Testis (tissue), 2 donors: ENCODE results near the gene GNAS-AS1.

Experiments used
- POLR2A ChIP-seq: fragments of 450-650 bp; IDR thresholded peaks from one replicate; pipeline ENCODE4 v1.6.1; 2017; ENCODE audit warnings: antibody characterized with exemption, mild to moderate bottlenecking, moderate library complexity
- TF ChIP-seq, protein P1 (sequence below), 3 experiments: fragments of 450-650 bp in 2 of 3; fragments of 200-600 bp in 1 of 3; sonication (generic) in 1 of 3; IDR thresholded peaks; one replicate each; pipeline ENCODE4 v1.5.1; 2016 to 2019; ENCODE audit warnings: antibody characterized with exemption in 3 of 3, mild to moderate bottlenecking in 2 of 3, moderate library complexity in 1 of 3

DNA sequence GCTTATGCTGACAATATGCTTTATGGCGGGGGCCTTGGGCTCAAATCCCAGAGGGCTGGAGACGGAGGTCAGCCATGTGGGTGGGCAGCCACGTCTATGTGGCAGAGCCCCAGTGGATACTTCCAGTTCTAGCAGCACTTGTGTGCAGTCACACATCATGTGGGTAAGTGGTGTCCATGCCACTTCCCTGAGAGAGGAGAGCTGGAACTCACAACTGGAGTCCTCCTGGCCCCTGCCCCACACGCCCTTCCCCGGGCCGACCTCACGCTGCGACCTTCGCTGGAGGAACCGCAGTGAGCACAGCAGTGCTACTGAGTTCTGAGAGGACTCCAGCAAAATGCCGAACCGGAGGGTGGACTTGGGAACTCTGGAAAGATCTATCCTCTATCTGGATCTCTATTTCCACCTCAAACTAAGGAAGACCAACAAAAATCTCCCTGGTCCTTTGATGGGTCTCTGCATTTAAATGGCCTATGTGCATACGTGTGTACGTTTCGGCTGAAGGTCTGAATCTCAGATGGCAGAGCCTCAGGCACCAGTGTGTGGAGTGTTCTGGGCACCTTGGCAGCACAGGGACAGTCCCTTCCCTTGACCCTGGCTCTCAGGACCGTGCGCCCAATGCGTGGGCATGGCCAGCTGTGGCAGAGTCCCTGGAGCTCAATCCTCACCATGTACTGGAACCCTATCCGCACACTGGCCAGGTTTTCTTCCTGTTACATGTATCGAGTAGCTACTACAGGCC is 55.4 kb downstream of the GNAS-AS1 start:
- TF ChIP-seq, protein P1, sequence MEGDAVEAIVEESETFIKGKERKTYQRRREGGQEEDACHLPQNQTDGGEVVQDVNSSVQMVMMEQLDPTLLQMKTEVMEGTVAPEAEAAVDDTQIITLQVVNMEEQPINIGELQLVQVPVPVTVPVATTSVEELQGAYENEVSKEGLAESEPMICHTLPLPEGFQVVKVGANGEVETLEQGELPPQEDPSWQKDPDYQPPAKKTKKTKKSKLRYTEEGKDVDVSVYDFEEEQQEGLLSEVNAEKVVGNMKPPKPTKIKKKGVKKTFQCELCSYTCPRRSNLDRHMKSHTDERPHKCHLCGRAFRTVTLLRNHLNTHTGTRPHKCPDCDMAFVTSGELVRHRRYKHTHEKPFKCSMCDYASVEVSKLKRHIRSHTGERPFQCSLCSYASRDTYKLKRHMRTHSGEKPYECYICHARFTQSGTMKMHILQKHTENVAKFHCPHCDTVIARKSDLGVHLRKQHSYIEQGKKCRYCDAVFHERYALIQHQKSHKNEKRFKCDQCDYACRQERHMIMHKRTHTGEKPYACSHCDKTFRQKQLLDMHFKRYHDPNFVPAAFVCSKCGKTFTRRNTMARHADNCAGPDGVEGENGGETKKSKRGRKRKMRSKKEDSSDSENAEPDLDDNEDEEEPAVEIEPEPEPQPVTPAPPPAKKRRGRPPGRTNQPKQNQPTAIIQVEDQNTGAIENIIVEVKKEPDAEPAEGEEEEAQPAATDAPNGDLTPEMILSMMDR (IDR thresholded peaks at IDR 0.05), result no peak
- TF ChIP-seq POLR2A, result no peak
